KG1 (cell line): ENCODE data around the gene BASP1.
"Not testable (repeated sequence)": the region's sequence is repeated elsewhere in the genome, so short reads cannot be mapped to it uniquely, and the experiment has no call there.

Experiments
- DNase-seq: peaks from one replicate; lab custom pipeline; 2025; lab: John Stamatoyannopoulos, UW

BASP1 gene

DNA sequence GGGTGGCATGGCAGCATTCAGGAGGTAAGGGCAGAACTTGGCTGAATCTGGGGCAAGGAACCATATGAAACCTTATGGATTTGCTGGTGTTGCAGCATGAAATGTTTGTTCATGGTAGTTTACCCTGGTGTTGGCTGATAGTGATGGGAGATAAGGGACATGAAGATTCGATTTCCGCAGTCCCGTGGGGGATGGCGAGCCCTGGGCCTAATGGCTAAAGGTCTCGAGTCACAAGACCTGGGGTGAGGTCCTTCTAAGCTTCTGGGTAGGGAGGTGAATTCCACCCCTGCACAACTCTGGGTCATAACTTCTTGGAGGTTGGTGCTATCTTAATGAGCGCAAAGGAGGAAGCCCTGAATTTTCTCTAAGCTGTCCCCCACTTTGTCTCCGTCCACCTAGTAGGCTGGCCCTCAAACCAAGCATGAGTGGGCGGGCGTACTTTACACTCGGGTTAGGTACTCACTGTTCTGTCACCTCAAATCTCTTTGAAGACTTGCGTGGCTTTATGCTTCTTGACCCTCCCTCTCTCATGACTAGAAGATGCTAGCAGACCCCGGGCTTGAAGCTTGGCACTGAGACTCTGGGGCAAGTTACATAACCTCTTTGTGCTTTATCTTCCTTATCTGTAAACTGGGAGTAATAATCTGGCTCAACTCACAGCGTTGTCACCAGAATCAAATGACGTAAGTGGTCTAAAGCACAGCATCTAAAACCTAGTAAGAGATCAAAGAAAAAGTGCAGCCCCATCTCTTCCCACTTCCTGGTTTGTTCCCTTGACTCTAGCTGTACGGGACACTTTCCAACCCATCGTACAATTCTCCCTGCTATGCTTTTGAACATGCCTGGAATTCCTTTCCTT is 72.5 kb downstream of the BASP1 start:
- DNase-seq = no peak

DNA sequence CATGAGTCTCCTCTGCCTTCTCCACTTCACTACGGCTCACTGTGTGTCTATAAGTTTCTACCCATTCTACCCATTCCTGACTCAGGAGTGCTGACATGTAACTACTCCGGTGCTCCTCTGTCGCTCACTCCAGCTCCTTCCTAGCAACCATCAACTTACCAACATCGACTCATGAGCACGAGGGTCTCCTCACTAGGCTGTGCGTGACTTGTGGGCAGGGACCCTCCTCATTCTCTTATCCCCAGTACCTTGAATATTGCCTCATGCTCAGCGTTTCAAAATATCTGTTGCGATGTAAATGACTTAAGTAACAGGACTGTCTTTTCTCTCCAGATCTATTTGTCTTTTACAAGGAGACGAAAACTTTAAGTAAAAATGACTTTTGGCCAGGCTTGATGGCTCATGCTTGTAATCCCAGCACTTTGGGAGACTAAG is 73.1 kb downstream of the BASP1 start:
- no peak for DNase-seq

DNA sequence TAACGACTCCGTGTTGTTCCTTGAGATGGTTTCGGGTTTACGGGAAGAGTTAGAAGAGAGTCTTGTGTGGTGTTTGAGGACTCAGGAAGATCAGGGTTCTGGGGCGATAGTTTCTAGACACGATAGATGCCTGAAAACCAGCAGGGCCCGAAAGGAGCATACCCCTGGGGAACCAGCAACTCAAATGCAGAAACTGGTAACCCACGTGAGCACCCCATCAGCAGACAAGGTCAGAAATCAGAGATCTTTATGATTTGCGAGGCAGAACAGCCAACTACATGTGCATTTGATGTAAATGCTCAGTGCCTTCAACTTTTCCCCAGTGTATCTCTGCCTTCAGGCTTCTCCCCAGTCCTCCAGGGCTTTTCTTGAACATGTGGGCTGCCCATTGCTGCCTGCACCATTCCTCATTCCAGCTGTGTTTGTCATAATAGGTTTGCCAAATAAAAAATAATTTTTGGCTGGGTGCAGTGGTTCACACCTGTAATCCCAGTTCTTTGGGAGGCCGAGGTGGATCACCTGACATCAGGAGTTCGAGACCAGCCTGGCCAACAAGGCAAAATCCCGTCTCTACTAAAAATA is 75.1 kb downstream of the BASP1 start:
- DNase-seq = no peak

DNA sequence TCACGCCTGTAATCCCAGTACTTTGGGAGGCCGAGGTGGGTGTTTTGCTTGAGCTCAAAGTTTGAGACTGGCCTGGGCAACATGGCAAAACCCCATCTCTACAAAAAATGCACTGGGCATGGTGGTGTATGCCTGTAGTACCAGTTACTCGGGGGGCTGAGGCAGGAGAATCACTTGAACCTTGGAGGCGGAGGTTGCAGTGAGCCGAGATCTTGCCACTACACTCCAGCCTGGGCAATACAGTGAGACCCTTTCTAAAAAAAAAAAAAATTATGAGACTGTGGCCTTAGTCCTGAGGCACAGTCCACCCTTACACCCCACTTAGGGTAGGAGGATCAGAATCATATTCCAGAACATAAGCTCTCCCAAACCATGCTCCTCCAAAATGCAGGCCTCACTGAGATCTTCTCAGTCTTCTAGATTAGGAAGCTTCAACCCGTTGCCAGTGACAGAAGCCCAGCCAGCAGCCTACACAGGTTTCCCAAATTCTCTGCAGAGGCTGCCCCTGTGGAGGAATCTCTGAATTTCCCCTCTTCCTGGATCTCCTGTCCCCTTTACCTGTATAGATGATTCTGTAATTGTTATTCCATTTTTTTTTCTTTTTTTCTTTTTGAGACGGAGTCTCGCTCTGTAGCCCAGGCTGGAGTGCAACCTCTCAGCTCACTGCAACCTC is 77.3 kb downstream of the BASP1 start:
- no peak for DNase-seq

DNA sequence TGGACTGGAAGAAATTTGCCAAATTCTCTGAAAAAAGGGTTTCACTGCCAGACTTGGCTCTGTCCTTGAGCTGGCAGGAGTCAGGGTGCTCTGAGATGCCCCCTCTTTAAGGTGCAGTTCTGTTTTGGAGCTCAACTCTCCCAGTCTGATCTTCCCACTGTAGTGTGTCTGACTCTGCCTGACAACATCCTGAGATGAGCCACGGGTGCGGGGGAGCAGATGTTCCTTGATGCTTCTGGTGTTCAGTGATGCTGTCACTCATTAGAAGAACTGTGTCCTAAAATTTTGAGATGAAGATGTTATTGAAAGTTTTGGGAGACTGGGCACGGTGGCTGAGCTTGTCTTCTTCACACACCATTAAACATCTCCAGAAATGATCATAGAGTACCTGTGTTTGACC is 78.2 kb downstream of the BASP1 start:
- DNase-seq = no peak

DNA sequence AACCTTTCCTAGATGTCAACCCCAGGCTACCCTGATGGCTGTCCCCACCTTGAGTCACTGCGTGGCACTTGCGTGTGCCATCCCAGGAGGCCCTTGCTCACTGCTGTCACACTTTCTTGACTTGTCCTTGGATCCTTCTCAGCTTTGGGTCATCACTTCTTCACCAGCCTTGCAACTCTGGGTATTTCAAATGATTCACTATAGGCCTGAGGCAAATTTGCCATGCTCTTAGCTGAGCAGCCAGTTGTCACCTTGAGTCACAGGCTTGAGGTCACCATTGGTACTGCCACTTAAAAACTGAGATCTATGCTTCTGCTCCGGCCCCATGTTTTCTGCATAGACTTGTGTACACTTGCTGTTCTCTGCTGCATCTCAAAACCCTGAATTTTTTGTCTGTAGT is 84.7 kb downstream of the BASP1 start:
- DNase-seq = no peak

DNA sequence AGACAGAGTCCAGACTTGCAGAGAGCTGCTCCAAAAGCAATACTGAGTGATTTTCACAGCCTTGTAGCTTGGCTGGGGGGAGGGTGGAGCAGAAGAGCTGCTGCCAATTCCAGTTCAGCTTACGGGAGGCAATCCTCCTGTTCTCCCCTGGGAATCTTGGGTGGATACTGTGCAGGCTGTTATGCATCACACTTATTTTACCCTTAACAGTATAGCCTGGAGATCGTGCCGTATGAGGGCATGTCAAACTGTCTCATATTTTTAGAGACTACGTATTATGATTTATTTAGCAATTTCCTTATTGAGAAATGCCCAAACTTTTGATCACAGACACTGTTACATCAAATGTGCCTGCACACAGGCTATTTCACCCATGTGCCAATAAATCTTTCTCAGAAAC is 85.2 kb downstream of the BASP1 start:
- no peak for DNase-seq

DNA sequence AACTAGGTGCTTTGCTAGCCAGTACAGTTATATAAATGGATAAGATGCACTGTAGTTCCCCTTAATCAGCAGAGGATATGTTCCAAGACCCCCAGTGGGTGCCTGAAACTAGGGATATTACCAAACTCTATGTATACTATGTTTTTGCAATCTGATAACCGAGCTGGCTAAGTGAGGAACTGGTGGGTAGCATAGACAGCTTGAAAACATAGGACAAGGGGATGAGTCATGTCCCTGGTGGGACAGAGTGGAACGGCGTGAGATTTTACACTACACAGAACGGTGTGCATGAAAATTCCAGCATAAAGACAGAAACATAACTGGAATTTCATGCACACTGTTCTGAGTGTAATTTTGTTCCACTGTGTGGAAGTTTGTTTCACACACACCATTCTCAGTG is 86.9 kb downstream of the BASP1 start:
- DNase-seq = no peak

DNA sequence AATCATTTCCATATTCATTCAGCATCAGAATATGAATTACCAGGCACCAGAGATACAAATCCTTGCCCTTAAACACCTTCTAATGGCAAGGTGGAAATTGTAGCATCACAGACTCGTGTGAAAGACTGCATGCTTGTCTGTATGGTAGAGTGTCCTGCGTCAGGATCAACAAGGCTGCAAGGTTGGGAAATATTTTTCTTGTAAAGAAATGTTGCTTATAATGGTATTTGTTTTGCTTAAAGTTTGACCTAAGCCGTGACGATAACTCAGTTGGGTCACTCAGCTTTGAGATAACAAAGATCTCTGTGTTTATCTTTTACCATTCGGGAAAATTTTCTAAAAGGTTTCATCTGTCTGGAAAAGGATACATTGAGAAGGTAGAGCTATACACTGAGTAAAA is 87.6 kb downstream of the BASP1 start:
- DNase-seq = no peak

DNA sequence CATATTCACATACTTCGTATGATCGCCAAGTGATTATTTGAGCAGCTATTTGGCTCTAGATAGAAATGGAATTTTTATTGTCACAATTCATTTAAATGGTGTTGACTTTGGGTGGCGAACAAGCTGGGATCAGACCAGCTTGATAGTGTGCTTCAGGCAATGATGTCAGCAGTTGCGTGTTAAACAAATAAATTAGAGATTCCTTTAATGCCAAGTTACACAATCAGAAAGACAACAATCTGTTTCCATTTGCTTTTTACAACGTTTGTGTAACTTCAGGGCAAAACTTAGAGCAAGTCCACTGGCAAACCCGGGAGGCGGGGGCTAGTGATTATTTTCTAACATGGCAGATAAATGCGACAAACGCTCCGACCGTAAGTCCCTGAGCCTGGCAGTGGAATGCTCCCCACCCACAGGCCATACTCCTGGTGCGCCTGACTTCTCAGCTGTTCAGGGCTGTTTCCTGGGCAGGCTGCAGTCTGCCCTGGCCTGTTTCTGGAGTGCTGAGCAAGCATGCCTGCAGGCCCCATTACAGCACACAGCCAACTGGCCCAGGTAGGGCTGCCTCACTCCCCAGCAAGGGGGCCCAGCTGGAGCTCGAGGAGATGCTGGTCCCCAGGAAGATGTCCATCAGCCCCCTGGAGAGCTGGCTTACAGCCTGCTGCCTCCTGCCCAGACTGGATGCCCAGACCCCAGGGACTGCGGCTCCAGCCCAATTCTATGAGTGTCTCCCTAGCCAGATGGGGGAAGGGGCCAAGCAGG is 88.7 kb downstream of the BASP1 start:
- DNase-seq = no peak

DNA sequence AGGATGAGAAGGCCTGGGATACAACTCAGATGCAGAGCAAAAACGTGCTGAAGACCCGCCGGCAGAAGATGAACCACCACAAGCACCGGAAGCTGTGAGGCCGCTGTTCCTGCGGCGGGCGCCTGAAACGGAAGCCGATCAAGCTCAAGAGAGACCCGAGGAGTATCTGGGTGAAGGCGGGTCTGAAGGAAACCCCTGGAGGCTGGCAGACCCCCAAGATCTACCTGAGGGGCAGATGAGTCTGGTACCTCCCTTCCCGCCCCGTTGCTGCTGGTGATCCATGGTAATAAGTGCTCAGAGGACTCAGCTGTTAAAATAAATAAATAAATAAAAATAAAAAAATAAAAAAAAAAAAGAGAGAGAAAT is 89.3 kb downstream of the BASP1 start:
- no peak for DNase-seq

DNA sequence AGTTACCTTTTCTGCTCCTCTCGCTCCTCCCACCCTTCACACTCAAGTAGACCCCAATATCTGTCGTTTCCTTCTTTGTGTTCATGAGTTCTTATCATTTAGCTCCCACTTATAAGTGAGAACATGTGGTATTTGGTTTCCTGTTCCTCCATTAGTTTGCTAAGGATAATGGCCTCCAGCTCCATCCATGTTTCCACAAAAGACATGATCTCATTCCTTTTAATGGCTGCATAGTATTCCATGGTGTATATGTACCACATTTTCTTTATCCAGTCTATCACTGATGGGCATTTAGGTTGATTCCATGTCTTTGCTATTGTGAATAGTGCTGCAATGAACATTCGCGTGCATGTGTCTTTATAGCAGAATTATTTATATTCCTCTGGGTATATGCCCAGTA is 90.0 kb downstream of the BASP1 start:
- not testable (repeated sequence) for DNase-seq

DNA sequence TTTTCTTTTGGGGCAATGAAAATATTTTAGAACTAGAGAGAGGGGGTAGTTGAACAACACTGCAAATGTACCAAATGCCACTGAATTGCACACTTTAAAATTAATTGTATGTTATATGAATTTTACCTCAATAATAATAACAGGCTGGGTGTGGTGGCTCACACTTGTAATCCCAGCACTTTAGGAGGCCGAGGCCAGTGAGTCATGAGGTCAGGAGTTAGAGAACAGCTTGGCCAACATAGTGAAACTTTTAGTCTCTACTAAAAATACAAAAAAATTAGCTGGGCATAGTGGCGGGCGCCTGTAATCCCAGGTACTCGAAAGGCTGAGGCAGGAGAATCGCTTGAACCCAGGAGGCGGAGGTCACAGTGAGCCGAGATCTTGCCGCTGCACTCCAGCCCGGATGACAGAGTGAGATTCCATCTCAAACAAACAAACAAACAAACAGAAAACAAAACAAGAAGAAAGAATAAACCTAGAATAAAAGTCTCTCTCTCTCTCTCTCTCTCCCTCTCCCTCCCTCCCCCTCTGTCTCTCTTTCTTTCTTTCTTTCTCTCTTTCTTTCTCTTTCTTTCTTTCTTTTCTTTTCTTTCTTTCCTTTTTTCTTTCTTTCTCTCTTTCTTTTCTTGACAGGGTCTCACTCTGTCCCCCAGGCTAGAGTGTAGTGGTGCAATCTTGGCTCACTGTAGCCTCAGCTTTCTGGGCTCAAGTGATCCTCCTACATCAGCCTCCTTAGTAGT is 91.1 kb downstream of the BASP1 start:
- no peak for DNase-seq

DNA sequence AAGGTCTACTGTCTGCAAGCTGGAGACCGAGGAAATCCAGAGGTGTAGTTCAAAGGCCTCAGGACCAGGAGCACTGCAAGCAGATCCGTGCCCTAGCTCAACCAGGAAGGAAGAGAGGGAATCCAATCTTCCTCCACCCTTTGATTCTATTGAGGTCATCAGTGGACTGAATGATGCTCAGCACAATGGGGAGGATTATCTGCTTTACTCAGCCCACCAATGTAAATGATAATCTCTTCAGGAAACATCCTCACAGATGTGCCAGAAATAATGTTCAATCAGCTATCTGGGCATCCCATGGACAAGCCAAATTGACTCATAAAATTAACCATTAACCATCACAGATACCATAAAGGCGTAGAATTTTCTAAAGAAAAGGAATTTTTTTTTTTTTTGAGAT is 92.0 kb downstream of the BASP1 start:
- DNase-seq = no peak

DNA sequence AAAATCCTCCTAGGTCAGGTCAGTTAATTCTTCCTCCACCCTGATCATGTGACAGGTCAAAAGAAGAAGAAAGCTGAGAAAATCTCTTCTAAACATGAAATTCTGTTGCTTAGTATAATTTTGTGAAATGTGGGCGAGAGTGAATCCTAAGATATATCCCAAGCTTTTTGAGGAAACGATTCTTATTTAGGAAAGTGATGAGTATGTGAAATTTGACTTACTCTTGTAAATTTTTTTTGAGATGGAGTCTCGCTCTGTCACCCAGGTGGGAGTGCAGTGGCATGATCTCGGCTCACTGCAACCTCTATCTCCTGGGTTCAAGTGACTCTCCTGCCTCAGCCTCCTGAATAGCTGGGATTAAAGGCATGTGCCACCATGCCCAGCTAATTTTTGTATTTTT is 93.1 kb downstream of the BASP1 start:
- DNase-seq = not testable (repeated sequence)

DNA sequence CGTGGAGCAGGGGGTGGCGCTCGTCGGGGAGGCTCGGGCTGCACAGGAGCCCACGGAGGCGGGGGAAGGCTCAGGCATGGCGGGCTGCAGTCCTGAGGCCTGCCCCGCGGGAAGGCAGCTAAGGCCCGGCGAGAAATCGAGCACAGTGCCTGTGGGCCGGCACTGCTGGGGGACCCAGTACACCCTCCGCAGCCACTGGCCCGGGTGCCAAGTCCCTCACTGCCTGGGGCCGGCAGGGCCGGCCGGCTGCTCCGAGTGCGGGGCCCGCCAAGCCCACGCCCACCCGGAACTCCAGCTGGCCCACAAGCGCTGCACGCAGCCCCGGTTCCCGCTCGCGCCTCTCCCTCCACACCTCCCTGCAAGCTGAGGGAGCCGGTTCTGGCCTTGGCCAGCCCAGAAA is 94.4 kb downstream of the BASP1 start:
- not testable (repeated sequence) for DNase-seq

DNA sequence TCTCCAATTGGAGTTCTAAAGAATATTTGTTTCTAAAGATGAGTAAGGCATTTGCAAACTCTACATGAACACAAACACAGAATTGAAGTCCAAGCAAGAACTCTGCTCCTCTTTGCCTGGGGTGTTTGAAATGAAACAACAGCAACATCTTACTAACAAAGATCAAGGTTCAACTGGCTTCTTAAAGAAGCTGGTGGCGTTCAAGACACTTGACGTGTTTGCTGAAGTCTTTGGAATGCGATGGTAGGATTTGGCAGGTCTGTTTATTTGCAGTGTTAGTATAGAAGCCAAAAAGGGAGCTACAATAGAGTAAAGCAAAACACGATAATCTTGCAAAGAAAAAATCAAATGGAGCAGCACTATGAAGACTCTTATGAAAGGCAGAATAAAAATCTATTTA is 94.9 kb downstream of the BASP1 start:
- no peak for DNase-seq

DNA sequence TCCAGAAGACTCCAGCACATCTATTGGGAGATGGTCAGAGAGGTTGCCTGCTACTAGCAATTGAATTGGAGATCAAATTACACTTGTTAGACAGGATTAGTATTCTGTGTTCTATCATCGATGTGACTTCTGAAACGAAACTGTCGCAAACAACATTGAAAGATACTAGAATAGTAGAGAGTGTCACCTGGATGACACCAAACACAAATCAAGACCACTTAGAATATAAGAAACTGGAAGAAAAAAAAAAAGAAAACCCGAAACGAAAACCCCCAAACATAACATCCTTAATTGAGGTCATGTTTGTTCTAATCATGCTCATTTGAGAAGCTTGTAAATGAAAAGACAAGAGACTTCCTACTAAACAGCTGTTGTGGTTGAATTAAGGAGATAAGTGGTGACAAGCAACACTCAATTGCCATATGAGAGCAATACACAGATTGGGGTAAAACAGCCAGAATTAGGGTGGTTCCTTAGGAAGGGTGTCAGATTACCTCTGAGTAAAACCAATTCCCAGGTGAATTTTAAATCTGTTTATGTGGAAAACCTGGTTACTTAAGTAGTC is 97.6 kb downstream of the BASP1 start:
- DNase-seq = no peak

DNA sequence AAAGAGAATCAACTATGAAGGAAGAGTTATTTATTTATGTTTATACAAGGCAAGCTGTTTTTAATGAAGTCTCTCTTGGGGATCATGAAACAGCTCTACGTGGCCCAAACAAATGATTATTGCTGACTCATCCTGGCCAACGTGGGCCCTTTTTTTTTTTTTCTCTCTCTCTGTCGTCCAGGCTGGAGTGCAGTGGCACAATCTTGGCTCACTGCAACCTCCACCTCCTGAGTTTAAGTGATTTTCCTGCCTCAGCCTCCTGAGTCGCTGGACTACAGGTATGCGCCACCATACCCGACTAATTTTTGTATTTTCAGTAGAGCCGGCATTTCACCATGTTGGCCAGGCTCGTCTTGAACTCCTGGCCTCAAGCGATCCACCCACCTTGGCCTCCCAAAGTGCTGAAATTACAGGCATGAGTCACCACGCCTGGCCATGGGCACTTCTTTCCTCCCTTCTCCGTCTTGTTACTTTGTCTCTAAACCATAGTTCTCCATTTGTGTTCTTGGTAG is 98.3 kb downstream of the BASP1 start:
- DNase-seq = no peak

DNA sequence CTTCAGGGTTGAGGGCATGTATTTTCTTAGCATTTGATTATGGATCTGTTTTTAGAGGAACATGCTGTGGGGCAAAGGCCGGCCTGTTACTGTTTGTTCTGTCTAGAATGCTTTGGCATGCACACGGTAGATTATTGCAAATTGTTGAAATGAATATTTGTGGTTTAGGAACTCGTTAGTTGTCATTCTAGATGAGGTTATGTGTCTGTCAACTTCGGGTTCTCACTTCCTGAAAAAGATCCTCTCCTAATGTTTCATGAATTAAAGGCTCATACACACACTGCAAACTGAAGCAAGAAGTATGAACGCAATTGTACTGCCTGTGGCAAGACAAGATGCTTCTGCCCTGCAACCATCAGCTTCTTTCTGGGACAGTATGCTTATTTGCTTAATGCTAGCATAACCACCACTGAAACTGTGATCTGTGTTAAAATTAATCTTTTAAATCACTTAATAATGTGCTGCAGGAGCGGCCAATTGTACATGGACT is 99.6 kb downstream of the BASP1 start:
- no peak for DNase-seq

DNA sequence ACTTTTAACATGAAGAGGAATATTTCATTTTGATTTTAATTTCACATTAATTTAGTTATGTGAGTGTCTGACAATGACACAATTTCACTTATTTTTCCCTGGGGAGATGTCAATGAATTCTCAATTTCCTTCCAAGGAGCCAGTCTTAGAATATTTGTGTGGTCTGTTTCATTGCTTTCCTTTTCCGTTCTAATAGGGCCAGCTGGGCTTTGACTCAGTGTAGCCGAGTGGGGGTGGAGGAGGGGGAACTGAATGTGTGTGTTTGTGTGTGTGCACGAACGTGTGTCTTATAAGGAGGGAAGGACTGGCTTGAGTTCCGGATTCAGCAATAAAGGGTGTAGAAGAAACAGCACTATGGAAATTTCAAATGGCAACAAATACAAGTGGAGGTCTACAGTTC is 100.0 kb downstream of the BASP1 start:
- DNase-seq = no peak
